OCI-LY7 (cell line): Measurements from ENCODE around the gene SYNGR4.

ENCODE experiments used
- EZH2phosphoT487 ChIP-seq: fragments of 200-600 bp; sonication (generic); IDR thresholded peaks from 2 replicates; pipeline ENCODE4 v1.6.1; 2018; ENCODE audit warnings: low read depth, borderline replicate concordance, mild to moderate bottlenecking, mixed run types, antibody characterized with exemption, low read length, moderate library complexity, mixed read lengths
- TF ChIP-seq, protein P1 (sequence below): fragments of 200-600 bp; sonication (generic); conservative IDR thresholded peaks from 2 replicates; pipeline ENCODE4 v1.5.1; 2014; ENCODE audit warnings: mild to moderate bottlenecking, antibody characterized with exemption, low read length, moderate library complexity, mixed read lengths

DNA sequence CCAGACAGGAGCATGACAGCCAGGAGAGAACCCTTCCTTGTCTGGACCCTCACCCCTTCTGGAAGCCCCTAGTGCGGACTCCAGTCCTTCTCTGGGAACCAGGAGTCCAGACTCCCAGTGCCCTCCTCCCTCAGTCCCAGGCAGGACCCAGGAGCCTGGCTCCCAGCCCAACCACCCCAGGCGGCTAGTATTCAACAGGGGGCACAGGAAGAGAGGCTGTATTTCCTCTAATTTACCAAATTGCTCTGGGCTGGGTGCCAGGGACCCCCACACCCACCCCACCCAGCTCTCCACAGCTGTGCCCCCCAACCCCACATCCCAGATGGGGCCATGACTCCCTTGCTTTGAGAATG, 32.6 kb downstream of the SYNGR4 start:
- TF ChIP-seq, protein P1, sequence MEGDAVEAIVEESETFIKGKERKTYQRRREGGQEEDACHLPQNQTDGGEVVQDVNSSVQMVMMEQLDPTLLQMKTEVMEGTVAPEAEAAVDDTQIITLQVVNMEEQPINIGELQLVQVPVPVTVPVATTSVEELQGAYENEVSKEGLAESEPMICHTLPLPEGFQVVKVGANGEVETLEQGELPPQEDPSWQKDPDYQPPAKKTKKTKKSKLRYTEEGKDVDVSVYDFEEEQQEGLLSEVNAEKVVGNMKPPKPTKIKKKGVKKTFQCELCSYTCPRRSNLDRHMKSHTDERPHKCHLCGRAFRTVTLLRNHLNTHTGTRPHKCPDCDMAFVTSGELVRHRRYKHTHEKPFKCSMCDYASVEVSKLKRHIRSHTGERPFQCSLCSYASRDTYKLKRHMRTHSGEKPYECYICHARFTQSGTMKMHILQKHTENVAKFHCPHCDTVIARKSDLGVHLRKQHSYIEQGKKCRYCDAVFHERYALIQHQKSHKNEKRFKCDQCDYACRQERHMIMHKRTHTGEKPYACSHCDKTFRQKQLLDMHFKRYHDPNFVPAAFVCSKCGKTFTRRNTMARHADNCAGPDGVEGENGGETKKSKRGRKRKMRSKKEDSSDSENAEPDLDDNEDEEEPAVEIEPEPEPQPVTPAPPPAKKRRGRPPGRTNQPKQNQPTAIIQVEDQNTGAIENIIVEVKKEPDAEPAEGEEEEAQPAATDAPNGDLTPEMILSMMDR: no peak
- TF ChIP-seq EZH2phosphoT487: no peak
